ENCODE results near the gene HACD3. TPM values are rescaled to one million over a fixed set of nuclear protein-coding genes. Genes with fewer than 3 reads are reported as not detected.

The HACD3 gene
- total and polyA plus RNA-seq, 2 of the 13 experiments (the other 11 are each of a cell fraction or from before 2014, with no cell fraction given) = 73.6 to 161 TPM

DNA sequence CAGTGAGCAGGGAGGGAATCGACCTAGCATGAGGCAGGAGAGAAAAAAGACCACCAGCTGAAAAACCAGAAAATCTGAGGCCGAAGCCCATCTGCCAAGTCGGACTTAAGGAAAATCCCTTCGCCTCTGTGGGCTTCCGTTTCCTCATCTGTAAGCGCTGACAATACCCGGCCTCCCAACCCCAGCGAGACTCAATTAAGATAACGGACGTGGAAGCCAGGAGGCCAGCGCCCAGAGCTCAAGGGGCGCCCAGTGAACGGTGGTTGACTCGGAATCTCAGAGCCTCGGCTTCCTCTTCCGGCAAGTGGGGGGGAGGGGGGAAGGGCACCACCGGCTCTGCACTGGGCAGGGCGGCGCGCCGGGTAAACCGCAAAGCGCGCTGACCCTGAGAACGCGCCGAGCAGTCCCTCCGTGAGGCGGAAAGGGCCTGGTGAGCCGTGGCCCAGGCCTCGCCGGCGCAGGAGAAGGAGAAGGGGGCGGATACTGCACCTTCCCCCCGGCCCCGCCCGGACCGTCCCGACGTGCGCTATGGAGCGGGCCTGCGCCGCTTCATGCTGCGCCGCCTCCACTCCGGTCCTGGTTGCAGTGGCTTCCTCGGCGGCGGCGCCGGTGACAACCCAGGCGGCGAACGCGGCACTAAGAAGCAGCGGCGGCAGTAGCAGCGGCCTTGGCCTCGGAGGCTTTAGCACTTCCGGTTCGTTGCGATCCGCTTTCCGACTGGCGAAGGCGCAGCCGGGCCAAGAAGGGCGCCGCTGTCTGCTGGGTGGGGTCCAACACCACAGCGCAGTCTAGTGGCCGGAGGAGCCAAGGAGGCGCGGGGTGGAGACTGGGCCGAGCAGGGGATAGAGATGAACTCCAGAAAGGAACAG lies 13.0 kb upstream of the HACD3 start, which contains the start of gene DPP8 (continued):
- TF ChIP-seq, protein P1, sequence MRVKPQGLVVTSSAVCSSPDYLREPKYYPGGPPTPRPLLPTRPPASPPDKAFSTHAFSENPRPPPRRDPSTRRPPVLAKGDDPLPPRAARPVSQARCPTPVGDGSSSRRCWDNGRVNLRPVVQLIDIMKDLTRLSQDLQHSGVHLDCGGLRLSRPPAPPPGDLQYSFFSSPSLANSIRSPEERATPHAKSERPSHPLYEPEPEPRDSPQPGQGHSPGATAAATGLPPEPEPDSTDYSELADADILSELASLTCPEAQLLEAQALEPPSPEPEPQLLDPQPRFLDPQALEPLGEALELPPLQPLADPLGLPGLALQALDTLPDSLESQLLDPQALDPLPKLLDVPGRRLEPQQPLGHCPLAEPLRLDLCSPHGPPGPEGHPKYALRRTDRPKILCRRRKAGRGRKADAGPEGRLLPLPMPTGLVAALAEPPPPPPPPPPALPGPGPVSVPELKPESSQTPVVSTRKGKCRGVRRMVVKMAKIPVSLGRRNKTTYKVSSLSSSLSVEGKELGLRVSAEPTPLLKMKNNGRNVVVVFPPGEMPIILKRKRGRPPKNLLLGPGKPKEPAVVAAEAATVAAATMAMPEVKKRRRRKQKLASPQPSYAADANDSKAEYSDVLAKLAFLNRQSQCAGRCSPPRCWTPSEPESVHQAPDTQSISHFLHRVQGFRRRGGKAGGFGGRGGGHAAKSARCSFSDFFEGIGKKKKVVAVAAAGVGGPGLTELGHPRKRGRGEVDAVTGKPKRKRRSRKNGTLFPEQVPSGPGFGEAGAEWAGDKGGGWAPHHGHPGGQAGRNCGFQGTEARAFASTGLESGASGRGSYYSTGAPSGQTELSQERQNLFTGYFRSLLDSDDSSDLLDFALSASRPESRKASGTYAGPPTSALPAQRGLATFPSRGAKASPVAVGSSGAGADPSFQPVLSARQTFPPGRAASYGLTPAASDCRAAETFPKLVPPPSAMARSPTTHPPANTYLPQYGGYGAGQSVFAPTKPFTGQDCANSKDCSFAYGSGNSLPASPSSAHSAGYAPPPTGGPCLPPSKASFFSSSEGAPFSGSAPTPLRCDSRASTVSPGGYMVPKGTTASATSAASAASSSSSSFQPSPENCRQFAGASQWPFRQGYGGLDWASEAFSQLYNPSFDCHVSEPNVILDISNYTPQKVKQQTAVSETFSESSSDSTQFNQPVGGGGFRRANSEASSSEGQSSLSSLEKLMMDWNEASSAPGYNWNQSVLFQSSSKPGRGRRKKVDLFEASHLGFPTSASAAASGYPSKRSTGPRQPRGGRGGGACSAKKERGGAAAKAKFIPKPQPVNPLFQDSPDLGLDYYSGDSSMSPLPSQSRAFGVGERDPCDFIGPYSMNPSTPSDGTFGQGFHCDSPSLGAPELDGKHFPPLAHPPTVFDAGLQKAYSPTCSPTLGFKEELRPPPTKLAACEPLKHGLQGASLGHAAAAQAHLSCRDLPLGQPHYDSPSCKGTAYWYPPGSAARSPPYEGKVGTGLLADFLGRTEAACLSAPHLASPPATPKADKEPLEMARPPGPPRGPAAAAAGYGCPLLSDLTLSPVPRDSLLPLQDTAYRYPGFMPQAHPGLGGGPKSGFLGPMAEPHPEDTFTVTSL (CRISPR knock-in tag; IDR thresholded peaks at IDR 0.05; ENCODE audit: borderline replicate concordance) = no peak
- TF ChIP-seq, protein P2, sequence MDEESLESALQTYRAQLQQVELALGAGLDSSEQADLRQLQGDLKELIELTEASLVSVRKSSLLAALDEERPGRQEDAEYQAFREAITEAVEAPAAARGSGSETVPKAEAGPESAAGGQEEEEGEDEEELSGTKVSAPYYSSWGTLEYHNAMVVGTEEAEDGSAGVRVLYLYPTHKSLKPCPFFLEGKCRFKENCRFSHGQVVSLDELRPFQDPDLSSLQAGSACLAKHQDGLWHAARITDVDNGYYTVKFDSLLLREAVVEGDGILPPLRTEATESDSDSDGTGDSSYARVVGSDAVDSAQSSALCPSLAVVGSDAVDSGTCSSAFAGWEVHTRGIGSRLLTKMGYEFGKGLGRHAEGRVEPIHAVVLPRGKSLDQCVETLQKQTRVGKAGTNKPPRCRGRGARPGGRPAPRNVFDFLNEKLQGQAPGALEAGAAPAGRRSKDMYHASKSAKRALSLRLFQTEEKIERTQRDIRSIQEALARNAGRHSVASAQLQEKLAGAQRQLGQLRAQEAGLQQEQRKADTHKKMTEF (CRISPR knock-in tag; IDR thresholded peaks at IDR 0.05) = peak; percentile 99
- TF ChIP-seq, protein P3, sequence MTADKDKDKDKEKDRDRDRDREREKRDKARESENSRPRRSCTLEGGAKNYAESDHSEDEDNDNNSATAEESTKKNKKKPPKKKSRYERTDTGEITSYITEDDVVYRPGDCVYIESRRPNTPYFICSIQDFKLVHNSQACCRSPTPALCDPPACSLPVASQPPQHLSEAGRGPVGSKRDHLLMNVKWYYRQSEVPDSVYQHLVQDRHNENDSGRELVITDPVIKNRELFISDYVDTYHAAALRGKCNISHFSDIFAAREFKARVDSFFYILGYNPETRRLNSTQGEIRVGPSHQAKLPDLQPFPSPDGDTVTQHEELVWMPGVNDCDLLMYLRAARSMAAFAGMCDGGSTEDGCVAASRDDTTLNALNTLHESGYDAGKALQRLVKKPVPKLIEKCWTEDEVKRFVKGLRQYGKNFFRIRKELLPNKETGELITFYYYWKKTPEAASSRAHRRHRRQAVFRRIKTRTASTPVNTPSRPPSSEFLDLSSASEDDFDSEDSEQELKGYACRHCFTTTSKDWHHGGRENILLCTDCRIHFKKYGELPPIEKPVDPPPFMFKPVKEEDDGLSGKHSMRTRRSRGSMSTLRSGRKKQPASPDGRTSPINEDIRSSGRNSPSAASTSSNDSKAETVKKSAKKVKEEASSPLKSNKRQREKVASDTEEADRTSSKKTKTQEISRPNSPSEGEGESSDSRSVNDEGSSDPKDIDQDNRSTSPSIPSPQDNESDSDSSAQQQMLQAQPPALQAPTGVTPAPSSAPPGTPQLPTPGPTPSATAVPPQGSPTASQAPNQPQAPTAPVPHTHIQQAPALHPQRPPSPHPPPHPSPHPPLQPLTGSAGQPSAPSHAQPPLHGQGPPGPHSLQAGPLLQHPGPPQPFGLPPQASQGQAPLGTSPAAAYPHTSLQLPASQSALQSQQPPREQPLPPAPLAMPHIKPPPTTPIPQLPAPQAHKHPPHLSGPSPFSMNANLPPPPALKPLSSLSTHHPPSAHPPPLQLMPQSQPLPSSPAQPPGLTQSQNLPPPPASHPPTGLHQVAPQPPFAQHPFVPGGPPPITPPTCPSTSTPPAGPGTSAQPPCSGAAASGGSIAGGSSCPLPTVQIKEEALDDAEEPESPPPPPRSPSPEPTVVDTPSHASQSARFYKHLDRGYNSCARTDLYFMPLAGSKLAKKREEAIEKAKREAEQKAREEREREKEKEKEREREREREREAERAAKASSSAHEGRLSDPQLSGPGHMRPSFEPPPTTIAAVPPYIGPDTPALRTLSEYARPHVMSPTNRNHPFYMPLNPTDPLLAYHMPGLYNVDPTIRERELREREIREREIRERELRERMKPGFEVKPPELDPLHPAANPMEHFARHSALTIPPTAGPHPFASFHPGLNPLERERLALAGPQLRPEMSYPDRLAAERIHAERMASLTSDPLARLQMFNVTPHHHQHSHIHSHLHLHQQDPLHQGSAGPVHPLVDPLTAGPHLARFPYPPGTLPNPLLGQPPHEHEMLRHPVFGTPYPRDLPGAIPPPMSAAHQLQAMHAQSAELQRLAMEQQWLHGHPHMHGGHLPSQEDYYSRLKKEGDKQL (CRISPR knock-in tag; IDR thresholded peaks at IDR 0.05; ENCODE audit: low read depth) = peak; percentile 53; the same call in 1 of the 2 replicates
- TF ChIP-seq ZNF367 (CRISPR knock-in tag; IDR thresholded peaks at IDR 0.05; ENCODE audit: borderline replicate concordance) (no peak), HOXA7 (CRISPR knock-in tag; IDR thresholded peaks at IDR 0.05) (no peak), ZBTB20 (CRISPR knock-in tag; IDR thresholded peaks at IDR 0.05; ENCODE audit: borderline replicate concordance, low read depth) (peak; percentile 87; the same call in 1 of the 2 replicates), KDM1A (CRISPR knock-in tag; IDR thresholded peaks at IDR 0.05) (no peak), ZSCAN25 (CRISPR knock-in tag; IDR thresholded peaks at IDR 0.05) (peak; percentile 86)
- TF ChIP-seq, protein P4, sequence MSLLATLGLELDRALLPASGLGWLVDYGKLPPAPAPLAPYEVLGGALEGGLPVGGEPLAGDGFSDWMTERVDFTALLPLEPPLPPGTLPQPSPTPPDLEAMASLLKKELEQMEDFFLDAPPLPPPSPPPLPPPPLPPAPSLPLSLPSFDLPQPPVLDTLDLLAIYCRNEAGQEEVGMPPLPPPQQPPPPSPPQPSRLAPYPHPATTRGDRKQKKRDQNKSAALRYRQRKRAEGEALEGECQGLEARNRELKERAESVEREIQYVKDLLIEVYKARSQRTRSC (CRISPR knock-in tag; IDR thresholded peaks at IDR 0.05; ENCODE audit: low read depth) = 0 out of 2 replicates have a peak, but pooled peaks have one; percentile 83

Data from HepG2 (cell line).